CD4-positive, alpha-beta T cell (primary cell): ENCODE measurements around the gene GNAS-AS1. TPM values are rescaled to one million over a fixed set of nuclear protein-coding genes. Genes with fewer than 3 reads are reported as not detected.

Source experiments
- ATAC-seq: fragments of 200-7000 bp; cut with Tn5 transposase; one replicate; pipeline ENCODE4 v1.10.0; 2022; ENCODE audit warnings: mild to moderate bottlenecking; ENCODE audit not compliant: poor library complexity
- CTCF ChIA-PET: fragments of 350-600 bp; sonication (Branson Sonifier 250); formaldehyde crosslinking; loops from one replicate; lab custom pipeline; 2021; ENCODE audit warnings: antibody characterized with exemption, inconsistent platforms; lab: Charles Lee
- POLR2A ChIA-PET: fragments of 350-600 bp; sonication (Branson Sonifier 250); formaldehyde crosslinking; loops from one replicate; lab custom pipeline; 2021; ENCODE audit warnings: antibody characterized with exemption, inconsistent platforms; lab: Charles Lee
- DNase-seq, 14 experiments: peaks; one replicate each; pipeline ENCODE4 v3.0.0-alpha.2; 2013 to 2020; ENCODE audit warnings: mixed read lengths in 2 of 14
- H3K27ac ChIP-seq, 2 donors: one replicate each; pipeline versions ENCODE4 v1.5.1 to v1.7.0; 2013; ENCODE audit warnings: low read length in 2 of 2, low read depth in 1 of 2, mild to moderate bottlenecking in 1 of 2
- H3K27me3 ChIP-seq, 2 experiments: 1 replicate in 1 of 2; 2 replicates in 1 of 2; pipeline versions ENCODE4 v1.6.1 to v1.7.0; 2013; ENCODE audit warnings: low read length in 2 of 2, control low read depth in 1 of 2, mild to moderate bottlenecking in 1 of 2, moderate library complexity in 1 of 2; ENCODE audit not compliant: insufficient read depth in 2 of 2, control insufficient read depth in 1 of 2
- H3K36me3 ChIP-seq: one replicate; pipeline ENCODE4 v1.6.1; 2013; ENCODE audit warnings: low read length, control low read depth; ENCODE audit not compliant: insufficient read depth
- H3K4me1 ChIP-seq: one replicate; pipeline ENCODE4 v1.6.1; 2013; ENCODE audit warnings: low read length, control low read depth; ENCODE audit not compliant: insufficient read depth
- H3K4me3 ChIP-seq: one replicate; pipeline ENCODE4 v1.5.1; 2013; ENCODE audit warnings: mild to moderate bottlenecking, low read length, moderate library complexity
- H3K9me3 ChIP-seq, 2 experiments: 1 replicate in 1 of 2; 2 replicates in 1 of 2; pipeline versions ENCODE4 v1.6.1 to v1.7.0; 2013; ENCODE audit warnings: low read length in 2 of 2, mild to moderate bottlenecking in 2 of 2, control low read depth in 1 of 2, moderate library complexity in 1 of 2; ENCODE audit not compliant: control insufficient read depth in 1 of 2, insufficient read depth in 1 of 2
- H3K27ac Mint-ChIP-seq: one replicate; pipeline ENCODE4 v1.8.0; 2020; ENCODE audit warnings: mixed read lengths
- H3K27me3 Mint-ChIP-seq: one replicate; pipeline ENCODE4 v1.8.0; 2021; ENCODE audit warnings: mixed read lengths
- H3K36me3 Mint-ChIP-seq: one replicate; pipeline ENCODE4 v1.8.0; 2021; ENCODE audit warnings: low read depth, mixed read lengths
- H3K4me1 Mint-ChIP-seq: one replicate; pipeline ENCODE4 v1.8.0; 2021; ENCODE audit warnings: low read depth, mixed read lengths
- H3K4me3 Mint-ChIP-seq: one replicate; pipeline ENCODE4 v1.8.0; 2020; ENCODE audit warnings: mild to moderate bottlenecking, mixed read lengths
- H3K9me3 Mint-ChIP-seq: one replicate; pipeline ENCODE4 v1.8.0; 2020; ENCODE audit warnings: mixed read lengths
- intact Hi-C, 2 experiments: fragments of 100-400 bp; cut with DNase I in 1 of 2; cut with micrococcal nuclease in 1 of 2; formaldehyde crosslinking; loops; one replicate each; pipeline versions ENCODE4 v1.15.1 to v1.9.0; 2023 to 2025; cut with DNase I, micrococcal nuclease
- total RNA-seq, 174 experiments: library from RNA in 2 of 174; stranded (reverse) in 2 of 174; gene quantifications; one replicate each; pipeline ENCODE4 v1.2.3 and lab custom pipeline; 2021 to 2026
- TF ChIP-seq, protein P1 (sequence below): fragments of 200-600 bp; IDR thresholded peaks from one replicate; pipeline ENCODE4 v1.8.0; 2022; ENCODE audit warnings: antibody characterized with exemption, mild to moderate bottlenecking

Gene GNAS-AS1
- total RNA-seq, 2 experiments from 2014 or later: not detected

DNA sequence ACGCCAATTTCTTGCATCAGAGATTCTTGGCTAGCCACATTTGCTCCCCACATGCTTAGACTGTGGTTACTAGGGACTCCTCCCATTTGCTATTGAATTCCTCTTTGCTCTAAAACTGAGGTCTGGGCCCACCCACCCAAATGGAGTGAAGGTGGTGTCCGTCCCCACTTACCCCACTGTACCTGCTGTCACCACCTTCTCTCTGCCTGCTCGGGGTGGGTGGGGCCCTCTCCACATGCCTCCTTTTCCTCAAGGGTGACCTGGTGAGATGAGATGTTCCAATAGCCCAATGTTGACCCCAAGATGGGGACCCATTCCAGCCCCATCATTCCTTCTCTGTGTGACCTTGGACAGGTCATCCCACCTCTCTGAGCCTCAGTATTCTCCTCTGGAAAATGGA is 74.6 kb downstream of the GNAS-AS1 start:
- DNase-seq (no peak), ATAC-seq (no peak)
- Mint-ChIP-seq H3K27me3 (peaks cover 57% of the 10 kb centered on the region), H3K4me1 (no peaks in the 10 kb centered on the region), H3K9me3 (no peaks in the 10 kb centered on the region), H3K27ac (no peak overlapping the region), H3K36me3 (no peaks in the 10 kb centered on the region), H3K4me3 (no peak overlapping the region)
- CTCF ChIA-PET: no interaction called here
- H3K4me1 ChIP-seq: no peaks in the 10 kb centered on the region
- no peak overlapping the region for H3K27ac ChIP-seq
- no peaks in the 10 kb centered on the region for H3K9me3 ChIP-seq
- no peak overlapping the region for H3K4me3 ChIP-seq
- POLR2A ChIA-PET: no interaction called here
- H3K36me3 ChIP-seq: no peaks in the 10 kb centered on the region
- intact Hi-C loops: no loop called here
- peaks cover 0 to 6% of the 10 kb centered on the region in 2 experiments for H3K27me3 ChIP-seq
- TF ChIP-seq, protein P1, sequence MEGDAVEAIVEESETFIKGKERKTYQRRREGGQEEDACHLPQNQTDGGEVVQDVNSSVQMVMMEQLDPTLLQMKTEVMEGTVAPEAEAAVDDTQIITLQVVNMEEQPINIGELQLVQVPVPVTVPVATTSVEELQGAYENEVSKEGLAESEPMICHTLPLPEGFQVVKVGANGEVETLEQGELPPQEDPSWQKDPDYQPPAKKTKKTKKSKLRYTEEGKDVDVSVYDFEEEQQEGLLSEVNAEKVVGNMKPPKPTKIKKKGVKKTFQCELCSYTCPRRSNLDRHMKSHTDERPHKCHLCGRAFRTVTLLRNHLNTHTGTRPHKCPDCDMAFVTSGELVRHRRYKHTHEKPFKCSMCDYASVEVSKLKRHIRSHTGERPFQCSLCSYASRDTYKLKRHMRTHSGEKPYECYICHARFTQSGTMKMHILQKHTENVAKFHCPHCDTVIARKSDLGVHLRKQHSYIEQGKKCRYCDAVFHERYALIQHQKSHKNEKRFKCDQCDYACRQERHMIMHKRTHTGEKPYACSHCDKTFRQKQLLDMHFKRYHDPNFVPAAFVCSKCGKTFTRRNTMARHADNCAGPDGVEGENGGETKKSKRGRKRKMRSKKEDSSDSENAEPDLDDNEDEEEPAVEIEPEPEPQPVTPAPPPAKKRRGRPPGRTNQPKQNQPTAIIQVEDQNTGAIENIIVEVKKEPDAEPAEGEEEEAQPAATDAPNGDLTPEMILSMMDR: no peak

DNA sequence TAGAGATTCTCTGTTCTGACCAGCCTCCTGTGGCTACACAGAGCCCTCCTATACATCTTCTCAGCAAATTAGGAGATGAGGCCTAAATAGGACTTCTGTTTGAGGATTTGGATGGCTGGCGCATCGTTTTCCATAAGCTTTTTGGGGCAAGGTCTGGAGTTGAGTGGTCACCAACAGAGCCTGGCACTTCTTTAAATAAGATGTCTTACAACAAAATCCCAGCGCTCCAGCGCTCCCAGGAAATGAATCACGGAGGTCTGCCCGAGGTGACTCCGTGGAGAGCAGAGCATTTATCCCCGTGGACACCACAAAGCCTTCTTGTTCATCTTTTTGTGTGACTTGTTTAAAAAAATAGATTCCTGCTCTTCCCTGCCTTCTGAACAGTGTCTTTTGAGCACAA is 75.3 kb downstream of the GNAS-AS1 start:
- peaks cover 58% of the 10 kb centered on the region for H3K27me3 Mint-ChIP-seq

DNA sequence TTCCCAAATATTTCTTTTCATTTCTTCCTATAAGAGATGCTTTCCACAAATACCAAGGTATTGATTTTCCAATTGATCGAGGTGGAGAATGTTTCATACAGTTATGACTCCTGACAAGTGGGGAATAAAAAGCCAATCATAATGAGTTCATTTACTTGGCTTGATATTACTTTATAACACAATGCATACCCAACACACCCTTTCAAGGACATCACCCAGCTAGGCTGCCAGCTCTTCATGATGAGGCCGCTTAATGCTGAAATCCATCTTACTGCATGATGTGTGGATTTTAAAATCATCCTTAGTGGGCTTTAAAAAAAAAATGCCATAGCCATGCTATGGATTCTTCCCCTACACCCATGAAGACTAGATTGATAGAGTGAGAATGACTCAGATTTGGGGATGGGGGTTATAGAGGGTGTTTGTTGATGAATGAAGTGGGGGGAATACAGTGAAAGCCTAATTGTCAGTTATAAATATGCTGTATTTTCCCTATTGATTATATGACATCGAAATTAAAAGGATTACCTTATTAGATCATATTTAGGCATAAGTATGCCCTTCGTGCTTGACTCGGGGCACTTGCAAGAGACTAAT is 75.9 kb downstream of the GNAS-AS1 start:
- TF ChIP-seq, protein P1: no peak
- ChIA-PET POLR2A (no interaction called here), CTCF (no interaction called here)
- peaks cover 61% of the 10 kb centered on the region for H3K27me3 Mint-ChIP-seq
- no peaks in the 10 kb centered on the region for H3K9me3 Mint-ChIP-seq
- H3K9me3 ChIP-seq: no peaks in the 10 kb centered on the region
- peaks cover 0 to 7% of the 10 kb centered on the region in 2 experiments for H3K27me3 ChIP-seq
- ATAC-seq: no peak
- H3K36me3 ChIP-seq: no peaks in the 10 kb centered on the region
- no peak overlapping the region for H3K27ac ChIP-seq
- H3K4me3 ChIP-seq: no peak overlapping the region
- no peaks in the 10 kb centered on the region for H3K36me3 Mint-ChIP-seq
- H3K4me3 Mint-ChIP-seq: no peak overlapping the region
- H3K27ac Mint-ChIP-seq: no peak overlapping the region
- DNase-seq: no peak
- no peaks in the 10 kb centered on the region for H3K4me1 Mint-ChIP-seq
- intact Hi-C loops: no loop called here
- H3K4me1 ChIP-seq: no peaks in the 10 kb centered on the region

More for the DNA sequence above, 75.3 kb downstream of the GNAS-AS1 start:
- no peaks in the 10 kb centered on the region for H3K4me1 Mint-ChIP-seq
- DNase-seq (no peak), ATAC-seq (no peak)
- H3K4me3 Mint-ChIP-seq: no peak overlapping the region
- intact Hi-C loops: no loop called here
- no peaks in the 10 kb centered on the region for H3K9me3 Mint-ChIP-seq
- H3K36me3 ChIP-seq: no peaks in the 10 kb centered on the region
- H3K27me3 ChIP-seq: peaks cover 0 to 6% of the 10 kb centered on the region in 2 experiments
- ChIA-PET CTCF (no interaction called here), POLR2A (no interaction called here)
- H3K27ac ChIP-seq: no peak overlapping the region
- H3K4me1 ChIP-seq: no peaks in the 10 kb centered on the region
- TF ChIP-seq, protein P1: no peak
- H3K36me3 Mint-ChIP-seq: no peaks in the 10 kb centered on the region
- H3K27ac Mint-ChIP-seq: no peak overlapping the region
- H3K4me3 ChIP-seq: no peak overlapping the region
- no peaks in the 10 kb centered on the region for H3K9me3 ChIP-seq
